Measurements from ENCODE around the gene ADCY1. TPM values are rescaled to one million over a fixed set of nuclear protein-coding genes. Genes with fewer than 3 reads are reported as not detected.

The ADCY1 gene
- total RNA-seq, 1 donor from 2014 or later, result 6.6 TPM

DNA sequence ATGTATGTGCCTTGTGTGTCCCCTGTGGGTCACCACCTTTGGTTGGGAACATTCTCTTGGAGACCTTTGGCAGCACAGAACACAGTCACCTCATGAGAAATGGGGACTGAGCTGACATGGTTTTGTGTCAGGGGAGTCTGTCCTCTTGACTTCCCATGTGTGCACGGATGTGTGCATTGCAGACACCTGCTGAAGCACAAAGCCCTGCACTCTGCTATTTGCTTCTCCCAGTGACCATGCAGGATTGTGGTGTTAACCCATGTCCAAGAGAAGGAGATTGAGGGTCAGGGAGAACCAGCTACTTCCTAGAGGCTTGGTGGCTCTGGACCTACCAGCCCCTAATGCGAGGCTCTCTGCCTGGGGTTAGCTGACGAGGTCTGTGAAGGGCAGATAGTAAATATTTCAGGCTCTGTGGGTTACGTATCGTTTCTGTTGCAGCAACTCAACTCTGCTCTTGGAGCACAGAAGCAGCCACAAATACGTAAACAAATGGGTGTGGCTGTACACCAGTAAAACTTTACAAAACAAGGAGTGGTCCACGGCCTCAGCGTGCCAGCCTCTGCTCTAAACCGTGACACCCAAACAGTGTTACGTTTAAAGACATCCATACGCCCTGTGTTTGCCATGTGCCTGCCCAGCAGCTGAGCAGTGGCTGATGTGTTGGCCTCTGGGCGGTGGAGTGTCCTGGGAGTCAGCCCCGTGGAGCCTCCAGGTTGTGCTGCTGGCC is 51.7 kb downstream of the ADCY1 start:
- no peak overlapping the region for H3K4me3 ChIP-seq (ENCODE audit: low read depth, low read length)
- no peak for DNase-seq (ENCODE audit: low read depth)
- no peaks in the 10 kb centered on the region for H3K27me3 ChIP-seq (ENCODE audit: control insufficient read depth, insufficient read depth, low read length)
- no peaks in the 10 kb centered on the region for H3K36me3 ChIP-seq (ENCODE audit: control insufficient read depth, insufficient read depth, low read length)
- TF ChIP-seq, protein P1, sequence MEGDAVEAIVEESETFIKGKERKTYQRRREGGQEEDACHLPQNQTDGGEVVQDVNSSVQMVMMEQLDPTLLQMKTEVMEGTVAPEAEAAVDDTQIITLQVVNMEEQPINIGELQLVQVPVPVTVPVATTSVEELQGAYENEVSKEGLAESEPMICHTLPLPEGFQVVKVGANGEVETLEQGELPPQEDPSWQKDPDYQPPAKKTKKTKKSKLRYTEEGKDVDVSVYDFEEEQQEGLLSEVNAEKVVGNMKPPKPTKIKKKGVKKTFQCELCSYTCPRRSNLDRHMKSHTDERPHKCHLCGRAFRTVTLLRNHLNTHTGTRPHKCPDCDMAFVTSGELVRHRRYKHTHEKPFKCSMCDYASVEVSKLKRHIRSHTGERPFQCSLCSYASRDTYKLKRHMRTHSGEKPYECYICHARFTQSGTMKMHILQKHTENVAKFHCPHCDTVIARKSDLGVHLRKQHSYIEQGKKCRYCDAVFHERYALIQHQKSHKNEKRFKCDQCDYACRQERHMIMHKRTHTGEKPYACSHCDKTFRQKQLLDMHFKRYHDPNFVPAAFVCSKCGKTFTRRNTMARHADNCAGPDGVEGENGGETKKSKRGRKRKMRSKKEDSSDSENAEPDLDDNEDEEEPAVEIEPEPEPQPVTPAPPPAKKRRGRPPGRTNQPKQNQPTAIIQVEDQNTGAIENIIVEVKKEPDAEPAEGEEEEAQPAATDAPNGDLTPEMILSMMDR (IDR thresholded peaks at IDR 0.05; ENCODE audit: insufficient read depth, low read length, poor library complexity, severe bottlenecking), result no peak

DNA sequence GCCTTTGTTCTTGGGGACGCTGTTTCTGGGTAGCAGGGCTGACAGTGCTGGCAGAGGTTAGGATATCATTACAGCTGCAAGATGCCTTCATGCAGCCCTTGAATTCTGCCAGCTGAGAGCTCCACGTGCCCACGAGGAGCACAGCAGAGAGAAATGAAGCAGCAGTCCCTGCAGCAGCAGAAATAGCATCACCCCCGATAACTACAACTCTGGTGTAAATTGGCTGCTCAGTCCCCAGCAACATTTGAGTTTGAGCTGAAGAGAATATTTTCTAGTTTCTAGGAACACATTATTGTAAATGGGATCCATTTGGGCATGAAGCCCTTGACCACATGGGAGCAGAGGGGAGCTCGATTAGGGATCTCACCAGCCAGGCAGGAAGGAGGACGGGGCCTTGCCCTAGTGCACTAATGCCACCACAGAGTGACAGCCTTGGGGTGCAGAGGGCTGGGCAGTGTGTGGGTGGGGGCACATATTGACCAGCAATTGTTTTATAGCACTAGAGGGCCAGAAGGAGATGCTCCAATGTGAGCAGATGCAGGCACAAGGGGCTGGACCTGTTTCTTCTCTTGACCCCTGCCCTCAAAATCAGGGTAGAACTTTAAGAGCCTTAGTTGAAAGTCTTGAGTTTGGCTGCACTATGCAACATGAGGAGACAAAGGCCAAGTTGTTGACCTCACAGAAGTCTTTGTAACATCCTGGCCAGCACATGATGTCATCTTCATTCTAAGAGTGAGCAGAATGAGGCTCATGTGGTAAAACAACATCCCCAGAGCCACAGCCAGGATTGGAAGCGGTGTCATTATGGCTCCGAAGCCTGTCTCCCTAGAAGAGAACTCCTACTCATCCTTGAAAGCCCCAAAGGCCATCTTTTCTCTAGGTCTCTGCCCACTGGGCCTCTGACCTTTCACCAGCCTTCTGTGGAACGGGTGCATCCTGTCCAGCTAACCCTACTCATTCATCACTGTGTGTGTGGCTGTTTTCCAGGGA is 52.6 kb downstream of the ADCY1 start:
- TF ChIP-seq, protein P1 (IDR thresholded peaks at IDR 0.05; ENCODE audit: insufficient read depth, low read length, poor library complexity, severe bottlenecking), result no peak
- no peaks in the 10 kb centered on the region for H3K27me3 ChIP-seq (ENCODE audit: control insufficient read depth, insufficient read depth, low read length)
- DNase-seq (ENCODE audit: low read depth), result no peak
- H3K36me3 ChIP-seq (ENCODE audit: control insufficient read depth, insufficient read depth, low read length), result no peaks in the 10 kb centered on the region
- H3K4me3 ChIP-seq (ENCODE audit: low read depth, low read length), result no peak overlapping the region

DNA sequence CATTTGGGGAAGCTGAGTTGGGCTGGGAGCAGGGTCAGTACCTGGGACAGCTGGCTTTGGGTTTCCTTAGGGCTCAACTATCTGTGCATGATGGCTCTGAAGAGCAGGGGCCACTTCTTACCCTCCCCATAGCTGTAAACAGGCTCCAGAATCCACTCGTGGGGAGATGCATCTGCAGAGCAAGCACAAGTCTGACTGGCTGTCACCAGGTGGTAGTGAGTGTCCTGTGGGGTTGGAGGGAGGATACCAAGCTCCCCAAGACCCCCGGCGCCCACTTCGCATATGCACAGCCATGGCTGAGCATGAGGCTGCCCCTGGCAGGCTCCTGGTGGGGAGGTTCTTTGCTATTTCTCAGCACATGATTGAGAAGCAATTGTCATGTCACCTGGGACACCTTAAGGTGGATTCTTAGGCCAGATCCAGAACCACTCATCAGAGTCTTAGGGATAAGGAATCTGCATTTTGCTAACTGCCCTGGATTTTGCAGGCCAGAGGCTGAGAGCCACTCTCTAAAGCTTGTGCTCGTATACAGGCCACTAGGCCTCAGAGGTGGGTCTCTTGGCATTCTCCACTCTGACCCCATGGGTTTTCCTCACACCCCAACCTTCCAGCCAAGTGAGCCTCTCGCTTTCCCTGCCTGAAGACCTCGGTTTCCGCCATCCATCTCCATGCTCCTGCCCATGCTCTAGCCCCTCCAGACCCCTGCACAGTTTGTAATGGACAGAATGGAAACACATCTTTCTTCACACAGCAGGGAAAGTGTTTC is 53.7 kb downstream of the ADCY1 start:
- DNase-seq (ENCODE audit: low read depth), result no peak
- no peak overlapping the region for H3K4me3 ChIP-seq (ENCODE audit: low read depth, low read length)
- TF ChIP-seq, protein P1 (IDR thresholded peaks at IDR 0.05; ENCODE audit: insufficient read depth, low read length, poor library complexity, severe bottlenecking), result no peak
- no peaks in the 10 kb centered on the region for H3K27me3 ChIP-seq (ENCODE audit: control insufficient read depth, insufficient read depth, low read length)
- H3K36me3 ChIP-seq (ENCODE audit: control insufficient read depth, insufficient read depth, low read length), result no peaks in the 10 kb centered on the region

DNA sequence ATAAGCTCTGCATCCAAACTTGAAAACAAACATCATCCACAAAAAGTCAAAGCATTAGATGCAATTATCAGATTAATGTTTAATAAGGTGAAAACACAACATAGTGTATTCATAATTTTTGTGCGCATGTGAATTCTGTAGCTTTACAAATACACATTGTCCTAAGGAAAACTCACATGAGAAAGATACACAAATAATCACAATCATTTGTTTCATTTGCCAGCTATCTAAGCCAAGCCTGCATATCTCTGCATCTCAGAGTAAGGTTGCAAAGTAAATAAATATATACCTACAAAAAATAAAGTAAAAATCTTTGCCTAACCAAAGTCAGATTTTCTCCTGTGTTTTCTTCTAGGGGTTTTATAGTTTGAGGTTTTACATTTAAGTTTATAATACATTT is 57.4 kb downstream of the ADCY1 start:
- no peak overlapping the region for H3K4me3 ChIP-seq (ENCODE audit: low read depth, low read length)
- no peaks in the 10 kb centered on the region for H3K36me3 ChIP-seq (ENCODE audit: control insufficient read depth, insufficient read depth, low read length)
- no peak for DNase-seq (ENCODE audit: low read depth)
- TF ChIP-seq, protein P1 (IDR thresholded peaks at IDR 0.05; ENCODE audit: insufficient read depth, low read length, poor library complexity, severe bottlenecking), result no peak
- no peaks in the 10 kb centered on the region for H3K27me3 ChIP-seq (ENCODE audit: control insufficient read depth, insufficient read depth, low read length)

DNA sequence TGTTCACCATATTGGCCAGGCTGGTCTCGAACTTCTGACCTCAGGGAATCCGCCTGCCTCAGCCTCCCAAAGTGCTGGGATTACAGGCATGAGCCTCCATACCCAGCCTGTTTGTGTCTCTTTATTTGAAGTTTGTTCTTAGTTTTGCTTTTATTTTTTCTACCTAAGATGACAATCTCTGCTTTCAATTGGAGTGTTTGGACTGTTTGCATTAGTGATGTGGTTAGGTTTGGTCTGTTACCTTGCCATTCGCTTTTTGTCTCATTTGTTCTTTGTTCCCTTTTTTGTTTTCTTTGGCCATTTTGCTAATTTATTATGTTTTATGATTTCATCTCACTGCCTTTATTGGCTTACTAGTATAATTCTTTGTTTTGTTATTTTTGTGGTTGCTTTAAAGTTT is 62.6 kb downstream of the ADCY1 start:
- Histone ChIP-seq H3K27me3 (ENCODE audit: control insufficient read depth, insufficient read depth, low read length) (no peaks in the 10 kb centered on the region), H3K4me3 (ENCODE audit: low read depth, low read length) (no peak overlapping the region), H3K36me3 (ENCODE audit: control insufficient read depth, insufficient read depth, low read length) (no peaks in the 10 kb centered on the region)
- TF ChIP-seq, protein P1 (IDR thresholded peaks at IDR 0.05; ENCODE audit: insufficient read depth, low read length, poor library complexity, severe bottlenecking), result no peak
- DNase-seq (ENCODE audit: low read depth), result no peak
